ENCODE data around the gene EMX1.

GRCh38 chr2:72959554-72959953 lies 42.2 kb downstream of the EMX1 start:
- TF ChIP-seq POLR2A (IDR thresholded peaks at IDR 0.05; ENCODE audit: low read length), result no peak
- TF ChIP-seq GATA1 (IDR thresholded peaks at IDR 0.05; ENCODE audit: low read depth, low read length), result no peak

Data from erythroblast (primary cell).